Heart left ventricle (tissue), 16 donors: Measurements from ENCODE around the gene DHX35. TPM values are rescaled to one million over a fixed set of nuclear protein-coding genes. Genes with fewer than 3 reads are reported as not detected.

Source experiments
- ATAC-seq, 4 donors: fragments of 200-7000 bp; cut with Tn5 transposase; one replicate each; pipeline ENCODE4 v1.9.1; 2020 to 2022; ENCODE audit warnings: moderate library complexity in 4 of 4, mild to moderate bottlenecking in 3 of 4, moderate number of reproducible peaks in 1 of 4
- DNase-seq, 5 donors: peaks; one replicate each; pipeline ENCODE4 v3.0.0-alpha.2; 2020
- H3K27ac ChIP-seq, 12 donors: fragments of 200-600 bp; sonication (generic) in 4 of 12; one replicate each; pipeline versions ENCODE4 v1.5.0 to v1.8.0; 2016 to 2022; ENCODE audit warnings: mild to moderate bottlenecking in 2 of 12
- H3K27me3 ChIP-seq, 9 donors: fragments of 200-600 bp; sonication (generic) in 2 of 9; one replicate each; pipeline versions ENCODE4 v1.5.1 to v1.8.0; 2016 to 2022; ENCODE audit warnings: mild to moderate bottlenecking in 3 of 9
- H3K36me3 ChIP-seq, 9 donors: fragments of 200-600 bp; sonication (generic) in 2 of 9; one replicate each; pipeline versions ENCODE4 v1.5.0 to v1.8.0; 2018 to 2022; ENCODE audit warnings: mild to moderate bottlenecking in 2 of 9
- H3K4me1 ChIP-seq, 12 donors: fragments of 200-600 bp; sonication (generic) in 4 of 12; one replicate each; pipeline versions ENCODE4 v1.5.0 to v1.8.0; 2016 to 2022; ENCODE audit warnings: mild to moderate bottlenecking in 3 of 12
- H3K4me3 ChIP-seq, 12 donors: fragments of 200-600 bp; sonication (generic) in 4 of 12; one replicate each; pipeline versions ENCODE4 v1.5.0 to v1.8.0; 2017 to 2022; ENCODE audit warnings: mild to moderate bottlenecking in 9 of 12, moderate library complexity in 4 of 12
- H3K9me3 ChIP-seq, 12 donors: fragments of 200-600 bp; sonication (generic) in 4 of 12; one replicate each; pipeline versions ENCODE4 v1.5.0 to v1.8.0; 2016 to 2022; ENCODE audit warnings: mild to moderate bottlenecking in 1 of 12
- CTCF ChIP-seq, 12 donors: fragments of 200-600 bp; sonication (generic) in 4 of 12; IDR thresholded peaks; one replicate each; pipeline versions ENCODE4 v1.5.0 to v1.8.0; 2018 to 2022; ENCODE audit warnings: antibody characterized with exemption in 12 of 12, mild to moderate bottlenecking in 5 of 12
- POLR2A ChIP-seq, 2 donors: fragments of 450-650 bp; IDR thresholded peaks; one replicate each; pipeline ENCODE4 v1.6.1; 2017; ENCODE audit warnings: antibody characterized with exemption in 2 of 2, mild to moderate bottlenecking in 2 of 2, moderate library complexity in 2 of 2
- whole genome bisulfite sequencing, 4 donors: extraction: QIAGEN DNeasy Blood & Tissue Kit in 2 of 4; methylation state at CpG; one replicate each; pipeline versions ENCODE4 v1.1.5 to v1.1.7; 2013 to 2018; 5-methylcytosine and 5-hydroxymethylcytosine counted together
- intact Hi-C, 10 donors: fragments of 100-400 bp; cut with DNase I; formaldehyde crosslinking; loops; one replicate each; pipeline versions ENCODE4 v1.11.1 to v1.14.2; 2022
- polyA plus RNA-seq, 2 donors: library from polyadenylated mRNA; stranded (reverse); fragments of 200-250 nt; gene quantifications; one replicate each; pipeline ENCODE4 v1.2.3, GENCODE V29; 2013
- total RNA-seq, 9 donors: library from RNA; depleted of rRNA in 2 of 9; stranded (reverse); fragments of >200 nt in 2 of 9; fragmentation: NEBNext Ultra II Directional in 3 of 9; extraction: Animal tissue kit (Norgen Biotek cat#: 25700) in 3 of 9; gene quantifications; one replicate each; pipeline versions ENCODE4 v1.1.0 to v1.2.4, GENCODE V29; 2016 to 2023
- donor health status: ischemic (EF 13 %, LVEDD 7.1; RV severe dilation, severe dysfunction).
- donor health status: healthy with polysubstance abuse.
- donor health status: DM: no; HTN: yes; CAD: no.
- donor health status: DM: no; HTN: no; CAD: no.
- donor health status: ischemic (EF 25% LVEDD 6.9; RV normal size, moderate dysfunction).
- donor health status: ischemic (EF 25% LVEDD 5.7; RV mildly dilated, moderate dysfunction).
- donor health status: healthy.
- donor health status: DM: yes; HTN: yes; CAD: no.
- donor health status: ischemic (EF 35%, LVEDD 5.7; RV mildly dilated, moderate dysfunction).
- donor health status: nonischemic (EF 11% LVEDD 7.7; RV severe dilation, severe dysfunction).
- donor health status: DM: yes; HTN: yes; CAD: no.
- donor health status: PGD.
- donor health status: ischemic (EF 29% LVEDD 5.4; RV normal size, mild dysfunction).
- donor health status: nonischemic (EF 23%, LVEDD 6.1; RV moderate dilation, normal function).

DHX35 gene
- total and polyA plus RNA-seq, 11 donors, result 6.0 to 41.7 (median 11.1) TPM

- no peaks in the 10 kb centered on the region for H3K9me3 ChIP-seq
- peaks cover 0 to 15% (median 0%) of the 10 kb centered on the region in 9 donors for H3K36me3 ChIP-seq
- no peak for TF ChIP-seq POLR2A (IDR thresholded peaks at IDR 0.05)
- no peak for TF ChIP-seq CTCF (IDR thresholded peaks at IDR 0.05)
- ATAC-seq (no peak), DNase-seq (no peak)
- no peak overlapping the region for H3K4me3 ChIP-seq
- no peak overlapping the region for H3K27ac ChIP-seq
- 95 to 99% (median 96%) methylated on average over 3 of the region's 3 CpGs for WGBS, 4 donors
- H3K4me1 ChIP-seq, result no peaks in the 10 kb centered on the region
- intact Hi-C loops, result no loop called here
- no peaks in the 10 kb centered on the region for H3K27me3 ChIP-seq
These were observed 17.1 kb upstream of the DHX35 start for GRCh38 chr20:38945012-38945411.

GRCh38 chr20:38946836-38947235 lies 15.3 kb upstream of the DHX35 start:
- WGBS, 4 donors, result 92 to 96% (median 95%) methylated on average over 3 of the region's 3 CpGs
- intact Hi-C loops, result no loop called here
- H3K36me3 ChIP-seq, result peaks cover 0 to 17% (median 0%) of the 10 kb centered on the region in 9 donors

GRCh38 chr20:38947931-38948362 lies 14.2 kb upstream of the DHX35 start:
- intact Hi-C loops, result no loop called here
- H3K27ac ChIP-seq, result no peak overlapping the region
- peaks cover 0 to 27% (median 0%) of the 10 kb centered on the region in 9 donors for H3K36me3 ChIP-seq
- WGBS, 4 donors, result 89 to 90% (median 90%) methylated on average over 7 of the region's 7 CpGs
- no peak overlapping the region for H3K4me3 ChIP-seq
- H3K4me1 ChIP-seq, result no peaks in the 10 kb centered on the region
- TF ChIP-seq CTCF (IDR thresholded peaks at IDR 0.05) (no peak), POLR2A (IDR thresholded peaks at IDR 0.05) (no peak)
- ATAC-seq, result no peak
- no peak for DNase-seq
- no peaks in the 10 kb centered on the region for H3K9me3 ChIP-seq
- H3K27me3 ChIP-seq, result no peaks in the 10 kb centered on the region

More at GRCh38 chr20:38946836-38947235, 15.3 kb upstream of the DHX35 start:
- H3K27me3 ChIP-seq, result no peaks in the 10 kb centered on the region
- no peaks in the 10 kb centered on the region for H3K9me3 ChIP-seq
- no peak overlapping the region for H3K4me3 ChIP-seq
- ATAC-seq (no peak), DNase-seq (no peak)
- no peak overlapping the region for H3K27ac ChIP-seq
- TF ChIP-seq POLR2A (IDR thresholded peaks at IDR 0.05) (no peak), CTCF (IDR thresholded peaks at IDR 0.05) (no peak)
- no peaks in the 10 kb centered on the region for H3K4me1 ChIP-seq

- TF ChIP-seq CTCF (IDR thresholded peaks at IDR 0.05) (no peak), POLR2A (IDR thresholded peaks at IDR 0.05) (no peak)
- Histone ChIP-seq H3K4me1 (no peaks in the 10 kb centered on the region), H3K27ac (no peak overlapping the region), H3K27me3 (no peaks in the 10 kb centered on the region), H3K36me3 (peaks cover 0 to 23% (median 0%) of the 10 kb centered on the region in 9 donors), H3K9me3 (no peaks in the 10 kb centered on the region), H3K4me3 (no peak overlapping the region)
- DNase-seq, result no peak
- WGBS, 4 donors, result 70 to 98% (median 82%) methylated on average over 2 of the region's 2 CpGs
- ATAC-seq, result no peak
- intact Hi-C loops, result no loop called here
These were observed 11.9 kb upstream of the DHX35 start for GRCh38 chr20:38950254-38950653.
